ENCODE data around the gene UVRAG. TPM values are rescaled to one million over a fixed set of nuclear protein-coding genes. Genes with fewer than 3 reads are reported as not detected.

Gene UVRAG
- total RNA-seq, 1 experiment from 2014 or later, result 16.4 TPM

DNA sequence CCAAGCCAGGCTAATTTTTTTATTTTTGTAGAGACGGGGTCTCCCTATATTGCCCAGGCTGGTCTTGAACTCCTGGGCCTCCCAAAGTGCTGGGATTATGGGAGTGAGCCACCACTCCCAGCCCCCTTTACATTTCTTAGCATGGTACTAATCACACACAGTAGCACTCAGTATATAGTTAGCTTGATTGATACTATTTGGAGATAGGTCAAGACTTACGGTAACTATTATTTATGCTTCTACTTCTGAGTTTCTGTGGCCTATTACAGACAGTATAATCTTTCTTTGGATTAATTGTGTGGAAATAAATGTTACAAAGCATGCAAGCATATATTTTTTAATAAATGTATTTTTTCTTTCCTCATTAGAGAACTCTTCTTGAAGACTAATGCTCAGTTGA is 192.2 kb downstream of the UVRAG start:
- H3K36me3 ChIP-seq (replicated peaks; ENCODE audit: control insufficient read depth, insufficient read depth, low read length), result no peaks in the 10 kb centered on the region; the same call in 1 of the 2 replicates
- no peak overlapping the region for H3K4me3 ChIP-seq (ENCODE audit: insufficient read depth, low read depth, low read length)
- H3K27me3 ChIP-seq (ENCODE audit: control insufficient read depth, insufficient read depth, low read length), result no peaks in the 10 kb centered on the region
- DNase-seq, result no peak

DNA sequence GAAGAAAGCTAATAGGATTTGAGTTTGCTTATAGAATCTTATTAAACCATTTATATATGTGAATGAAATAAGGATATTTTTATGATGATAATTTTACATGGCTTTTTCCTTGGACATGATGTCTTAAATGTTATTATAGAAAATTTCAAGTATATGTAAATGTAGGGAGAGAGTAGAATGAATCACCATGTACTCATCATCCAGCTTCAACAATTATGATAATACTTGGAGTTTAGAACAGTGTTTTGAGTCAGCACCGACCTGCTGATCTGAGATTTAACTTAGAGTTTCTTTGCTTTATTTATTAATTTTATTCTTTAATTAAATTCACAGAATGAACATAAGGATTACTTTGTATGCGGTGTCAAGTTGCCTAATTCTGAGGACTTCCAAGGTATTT is 193.5 kb downstream of the UVRAG start:
- Histone ChIP-seq H3K36me3 (replicated peaks; ENCODE audit: control insufficient read depth, insufficient read depth, low read length) (no peaks in the 10 kb centered on the region; the same call in 1 of the 2 replicates), H3K27me3 (ENCODE audit: control insufficient read depth, insufficient read depth, low read length) (no peaks in the 10 kb centered on the region), H3K4me3 (ENCODE audit: insufficient read depth, low read depth, low read length) (no peak overlapping the region)
- DNase-seq, result no peak

DNA sequence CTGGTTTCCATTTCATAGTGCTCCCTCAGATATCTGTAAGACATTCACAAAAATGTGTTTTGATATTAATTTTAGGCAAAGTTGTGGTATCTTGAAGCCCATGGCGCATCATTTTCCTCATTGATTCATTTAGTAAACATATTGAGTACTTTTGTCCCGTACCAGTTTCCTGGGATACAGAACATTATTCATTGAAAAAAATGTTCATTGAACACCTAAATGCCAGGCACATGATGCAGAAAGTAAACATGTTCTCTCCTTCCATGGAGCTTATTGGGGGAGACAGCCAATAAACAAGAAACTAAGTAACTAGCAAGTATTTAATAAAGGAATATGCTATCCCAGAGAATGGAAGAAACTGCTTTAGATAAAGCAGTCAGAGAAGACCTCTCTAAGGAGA is 195.0 kb downstream of the UVRAG start:
- Histone ChIP-seq H3K36me3 (replicated peaks; ENCODE audit: control insufficient read depth, insufficient read depth, low read length) (no peaks in the 10 kb centered on the region), H3K4me3 (ENCODE audit: insufficient read depth, low read depth, low read length) (no peak overlapping the region), H3K27me3 (ENCODE audit: control insufficient read depth, insufficient read depth, low read length) (no peaks in the 10 kb centered on the region)
- DNase-seq, result no peak

DNA sequence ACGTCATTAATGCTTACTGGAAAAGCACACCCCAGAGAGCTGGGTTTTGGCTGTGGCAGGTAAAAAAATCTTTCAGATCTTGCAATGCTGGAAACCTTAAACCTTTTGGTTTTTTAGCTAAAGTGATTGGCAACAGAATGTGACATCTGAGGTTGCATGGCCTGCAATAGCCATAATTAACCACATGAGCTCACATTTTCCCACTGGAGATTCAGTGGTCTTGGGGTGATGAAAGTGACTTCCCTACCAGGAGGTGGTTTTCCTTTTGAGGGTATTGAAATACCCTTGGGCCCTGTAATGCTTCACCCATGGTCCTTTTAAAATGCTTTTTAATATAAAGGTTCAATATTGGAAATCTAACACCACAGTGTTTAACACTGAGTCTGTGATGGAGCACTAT is 198.5 kb downstream of the UVRAG start:
- H3K4me3 ChIP-seq (ENCODE audit: insufficient read depth, low read depth, low read length), result no peak overlapping the region
- H3K27me3 ChIP-seq (ENCODE audit: control insufficient read depth, insufficient read depth, low read length), result no peaks in the 10 kb centered on the region
- peaks cover 2% of the 10 kb centered on the region; the same call in 1 of the 2 replicates for H3K36me3 ChIP-seq (replicated peaks; ENCODE audit: control insufficient read depth, insufficient read depth, low read length)
- no peak for DNase-seq

DNA sequence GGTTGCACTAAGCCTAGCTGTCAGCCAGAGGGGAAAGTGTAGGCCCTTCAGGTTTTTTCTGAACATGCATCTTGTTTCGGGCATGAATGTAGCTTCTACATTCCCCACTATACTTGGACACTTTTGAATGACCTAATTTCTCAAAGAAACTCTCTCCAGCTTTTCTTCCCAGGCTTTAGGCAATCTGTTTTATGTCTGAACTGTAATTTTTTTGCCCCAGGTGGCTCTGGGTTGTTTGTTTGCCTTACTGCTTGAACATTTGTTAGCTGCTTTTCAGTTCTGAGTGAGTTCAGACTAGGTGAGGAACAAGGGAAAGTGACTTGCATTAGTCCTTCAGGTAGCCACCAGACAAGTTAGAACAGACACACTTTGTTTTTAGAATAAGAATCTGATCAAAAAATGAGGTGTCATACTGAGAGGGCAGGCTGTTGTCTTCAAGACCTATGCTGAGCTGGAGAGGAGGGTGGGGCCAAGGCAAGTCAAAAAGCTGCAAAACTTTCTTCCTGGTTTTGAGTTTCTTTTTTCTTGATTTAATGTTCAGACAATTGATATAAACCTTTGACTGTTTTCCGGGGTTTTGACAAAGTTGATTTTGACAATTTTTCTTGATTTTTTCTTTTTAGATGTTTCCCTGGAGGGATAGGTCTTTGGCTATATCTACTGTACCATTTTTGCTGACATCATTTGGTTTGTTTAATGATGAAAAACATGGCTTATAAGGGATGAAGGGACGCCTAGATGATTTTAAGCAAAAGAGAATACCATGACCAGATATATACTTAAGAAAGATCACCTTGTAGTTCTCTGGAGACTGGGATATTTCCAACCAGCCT is 208.4 kb downstream of the UVRAG start:
- no peaks in the 10 kb centered on the region for H3K27me3 ChIP-seq (ENCODE audit: control insufficient read depth, insufficient read depth, low read length)
- no peaks in the 10 kb centered on the region for H3K36me3 ChIP-seq (replicated peaks; ENCODE audit: control insufficient read depth, insufficient read depth, low read length)
- no peak for DNase-seq
- H3K4me3 ChIP-seq (ENCODE audit: insufficient read depth, low read depth, low read length), result no peak overlapping the region

DNA sequence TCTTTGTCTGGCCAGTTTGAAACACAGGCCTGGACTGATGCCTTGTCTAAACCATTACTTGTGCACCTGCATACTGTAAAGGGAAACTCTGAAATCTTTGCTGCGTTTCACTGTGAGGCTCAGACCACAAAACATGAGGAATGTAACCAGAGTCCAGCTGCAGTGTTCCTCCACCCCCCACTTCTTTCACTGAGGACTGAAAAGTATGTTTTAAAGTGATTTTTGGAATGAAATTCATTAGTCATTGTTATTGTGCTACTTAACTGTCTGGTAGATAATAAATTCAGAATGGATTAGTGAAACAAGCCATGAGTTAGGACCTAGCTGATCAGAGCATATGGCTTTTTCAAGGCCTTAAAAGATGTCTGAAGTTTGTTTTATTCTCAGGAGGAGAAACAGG is 210.1 kb downstream of the UVRAG start:
- H3K27me3 ChIP-seq (ENCODE audit: control insufficient read depth, insufficient read depth, low read length), result no peaks in the 10 kb centered on the region
- DNase-seq, result no peak
- 0 out of 2 replicates have a peak, but pooled peaks cover 1% of the 10 kb centered on the region for H3K36me3 ChIP-seq (replicated peaks; ENCODE audit: control insufficient read depth, insufficient read depth, low read length)
- no peak overlapping the region for H3K4me3 ChIP-seq (ENCODE audit: insufficient read depth, low read depth, low read length)

DNA sequence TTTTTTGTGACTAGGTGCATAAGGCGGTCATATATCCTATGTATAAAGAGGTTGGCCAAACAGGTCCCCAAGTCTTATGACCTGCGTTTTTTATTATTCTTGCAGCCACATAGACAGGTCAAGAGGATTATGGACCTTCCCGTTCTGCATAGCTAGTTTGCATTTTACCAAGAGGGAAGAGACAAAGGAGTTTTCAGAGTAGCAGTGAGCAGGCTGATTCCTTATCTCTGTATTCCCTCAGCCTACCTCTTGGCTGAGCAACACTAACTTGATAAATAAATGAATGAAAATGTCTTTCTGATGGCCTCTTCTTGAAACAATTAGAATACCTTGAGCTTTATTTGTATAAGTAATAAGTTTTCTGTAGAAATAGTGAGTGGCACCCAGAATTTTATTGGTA is 210.8 kb downstream of the UVRAG start:
- Histone ChIP-seq H3K4me3 (ENCODE audit: insufficient read depth, low read depth, low read length) (no peak overlapping the region), H3K27me3 (ENCODE audit: control insufficient read depth, insufficient read depth, low read length) (no peaks in the 10 kb centered on the region), H3K36me3 (replicated peaks; ENCODE audit: control insufficient read depth, insufficient read depth, low read length) (0 out of 2 replicates have a peak, but pooled peaks cover 1% of the 10 kb centered on the region)
- no peak for DNase-seq

DNA sequence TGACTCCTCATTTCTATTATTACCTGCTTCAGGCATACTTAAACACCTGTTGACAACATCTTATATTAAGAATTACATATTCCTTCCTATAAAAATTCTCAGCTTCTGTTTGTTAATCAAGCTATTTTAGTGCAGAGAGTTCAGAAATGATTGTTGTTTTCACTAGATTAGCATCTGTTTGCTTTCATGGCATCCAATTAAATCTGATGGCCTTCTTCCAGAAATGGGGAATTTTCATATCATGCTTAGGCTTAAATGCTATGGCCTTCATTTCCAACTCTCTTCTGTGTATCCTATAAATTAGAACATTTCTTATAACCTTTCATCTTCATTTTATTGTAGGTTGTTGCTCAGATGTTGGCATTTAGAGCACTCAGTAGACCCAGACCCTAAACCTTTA is 211.3 kb downstream of the UVRAG start:
- DNase-seq, result no peak
- Histone ChIP-seq H3K4me3 (ENCODE audit: insufficient read depth, low read depth, low read length) (no peak overlapping the region), H3K36me3 (replicated peaks; ENCODE audit: control insufficient read depth, insufficient read depth, low read length) (0 out of 2 replicates have a peak, but pooled peaks cover 1% of the 10 kb centered on the region), H3K27me3 (ENCODE audit: control insufficient read depth, insufficient read depth, low read length) (no peaks in the 10 kb centered on the region)

DNA sequence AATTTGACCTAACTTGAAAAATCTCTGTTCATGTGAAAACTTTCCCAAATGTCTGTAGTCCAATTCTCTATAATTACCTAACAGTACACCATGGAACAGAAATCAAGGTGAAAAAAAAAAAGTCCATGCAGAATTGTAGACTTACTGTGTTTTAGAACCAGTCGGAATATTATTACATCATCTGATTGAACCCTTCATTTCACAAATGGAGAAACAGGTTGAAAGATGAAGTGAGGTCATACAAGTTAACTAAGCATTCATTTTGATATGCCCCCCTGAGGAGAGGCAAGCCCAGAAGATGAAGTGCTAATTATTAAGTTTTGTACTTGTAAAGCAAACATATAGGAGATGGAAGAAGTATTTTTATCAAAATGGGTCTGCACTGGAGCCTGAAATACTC is 211.9 kb downstream of the UVRAG start:
- Histone ChIP-seq H3K27me3 (ENCODE audit: control insufficient read depth, insufficient read depth, low read length) (no peaks in the 10 kb centered on the region), H3K4me3 (ENCODE audit: insufficient read depth, low read depth, low read length) (no peak overlapping the region), H3K36me3 (replicated peaks; ENCODE audit: control insufficient read depth, insufficient read depth, low read length) (0 out of 2 replicates have a peak, but pooled peaks cover 1% of the 10 kb centered on the region)
- DNase-seq, result no peak

DNA sequence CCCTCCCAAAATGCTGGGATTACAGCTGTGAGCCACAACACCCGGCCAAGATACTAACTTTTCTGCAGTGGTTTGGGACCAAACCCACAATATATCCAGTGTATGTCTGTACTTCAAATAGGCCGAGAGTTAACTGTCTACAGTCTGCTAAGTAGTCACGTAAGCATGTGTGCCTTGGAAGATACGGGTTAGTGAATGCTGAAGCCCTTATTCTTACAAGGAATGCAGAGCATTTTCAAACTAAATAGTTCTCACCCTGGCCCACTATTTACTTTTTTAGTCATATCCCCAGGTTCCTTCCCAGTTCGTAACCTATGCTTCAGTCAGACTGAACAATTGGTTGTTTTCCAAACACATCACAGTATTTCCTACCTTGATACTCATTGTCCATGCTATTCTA is 215.3 kb downstream of the UVRAG start:
- H3K27me3 ChIP-seq (ENCODE audit: control insufficient read depth, insufficient read depth, low read length), result no peaks in the 10 kb centered on the region
- no peak overlapping the region for H3K4me3 ChIP-seq (ENCODE audit: insufficient read depth, low read depth, low read length)
- H3K36me3 ChIP-seq (replicated peaks; ENCODE audit: control insufficient read depth, insufficient read depth, low read length), result 0 out of 2 replicates have a peak, but pooled peaks cover 1% of the 10 kb centered on the region
- DNase-seq, result no peak

DNA sequence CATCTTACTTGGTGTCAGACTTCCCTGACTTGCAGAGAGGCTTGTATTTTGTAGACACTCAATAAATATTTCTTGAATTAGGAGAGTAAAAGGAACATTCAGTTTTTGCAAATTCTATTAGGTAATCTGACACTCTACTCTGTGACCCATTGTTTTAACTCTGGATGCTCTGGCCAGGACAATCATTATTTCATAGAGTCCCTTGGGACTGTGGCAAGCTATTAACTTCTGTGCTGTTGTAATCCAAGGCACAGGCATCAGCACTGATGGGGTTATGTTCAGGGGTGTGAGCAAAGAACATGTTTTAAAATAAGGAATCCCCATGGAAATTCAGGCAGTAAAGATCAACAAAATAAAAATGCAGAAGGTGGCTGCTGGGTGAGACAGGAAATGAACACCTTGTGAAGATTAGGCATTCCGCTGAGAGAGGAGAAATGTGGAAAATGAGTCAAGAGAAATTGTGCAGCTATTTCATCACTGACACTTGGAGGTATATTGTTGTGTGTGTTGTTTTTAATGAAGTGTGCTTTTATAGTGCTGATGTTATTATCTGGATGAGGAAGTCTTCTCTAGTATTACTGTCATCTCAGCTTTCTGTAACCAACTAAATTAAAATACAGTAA is 216.1 kb downstream of the UVRAG start:
- H3K36me3 ChIP-seq (replicated peaks; ENCODE audit: control insufficient read depth, insufficient read depth, low read length), result 0 out of 2 replicates have a peak, but pooled peaks cover 1% of the 10 kb centered on the region
- no peak overlapping the region for H3K4me3 ChIP-seq (ENCODE audit: insufficient read depth, low read depth, low read length)
- DNase-seq, result no peak
- H3K27me3 ChIP-seq (ENCODE audit: control insufficient read depth, insufficient read depth, low read length), result no peaks in the 10 kb centered on the region

DNA sequence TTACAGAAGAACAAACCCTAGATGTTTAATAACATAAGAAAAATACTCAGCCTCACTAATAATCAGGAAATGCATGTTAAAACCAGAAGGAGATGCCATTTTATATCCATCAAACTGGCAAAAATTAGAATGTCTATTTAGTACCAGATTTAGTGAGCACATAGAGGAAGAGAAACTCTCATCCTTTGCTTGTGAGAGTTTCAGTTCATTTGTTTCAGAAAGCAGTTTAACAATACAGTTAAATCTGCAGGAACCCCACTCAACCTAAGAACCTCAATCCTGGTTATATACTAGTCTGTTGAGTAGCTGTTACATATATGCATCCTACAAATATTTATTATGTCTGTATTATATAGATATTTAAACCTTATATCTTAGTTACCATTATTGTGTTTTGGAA is 218.7 kb downstream of the UVRAG start:
- Histone ChIP-seq H3K36me3 (replicated peaks; ENCODE audit: control insufficient read depth, insufficient read depth, low read length) (peaks cover under 1% of the 10 kb centered on the region; the same call in 1 of the 2 replicates), H3K4me3 (ENCODE audit: insufficient read depth, low read depth, low read length) (no peak overlapping the region), H3K27me3 (ENCODE audit: control insufficient read depth, insufficient read depth, low read length) (no peaks in the 10 kb centered on the region)
- no peak for DNase-seq

DNA sequence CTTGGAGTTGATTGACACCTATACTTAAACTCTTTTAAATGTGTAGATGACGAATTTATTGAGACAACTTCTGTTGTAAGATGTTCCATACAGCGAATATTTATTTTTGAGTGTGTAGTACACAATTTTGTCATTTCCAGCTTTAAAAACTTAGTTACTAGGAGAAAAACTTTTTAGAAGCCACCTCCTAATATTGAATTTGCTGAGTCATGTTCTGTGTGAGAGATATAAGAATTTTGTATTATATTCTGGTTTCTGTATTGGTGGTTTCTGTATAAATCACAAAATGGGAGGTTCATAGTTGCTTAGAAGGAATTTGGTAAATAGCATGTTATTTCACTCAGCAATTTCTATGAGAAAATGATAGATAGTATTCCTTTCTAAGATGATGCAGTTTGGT is 220.0 kb downstream of the UVRAG start:
- Histone ChIP-seq H3K27me3 (ENCODE audit: control insufficient read depth, insufficient read depth, low read length) (no peaks in the 10 kb centered on the region), H3K4me3 (ENCODE audit: insufficient read depth, low read depth, low read length) (no peak overlapping the region), H3K36me3 (replicated peaks; ENCODE audit: control insufficient read depth, insufficient read depth, low read length) (no peaks in the 10 kb centered on the region; the same call in 1 of the 2 replicates)
- no peak for DNase-seq

DNA sequence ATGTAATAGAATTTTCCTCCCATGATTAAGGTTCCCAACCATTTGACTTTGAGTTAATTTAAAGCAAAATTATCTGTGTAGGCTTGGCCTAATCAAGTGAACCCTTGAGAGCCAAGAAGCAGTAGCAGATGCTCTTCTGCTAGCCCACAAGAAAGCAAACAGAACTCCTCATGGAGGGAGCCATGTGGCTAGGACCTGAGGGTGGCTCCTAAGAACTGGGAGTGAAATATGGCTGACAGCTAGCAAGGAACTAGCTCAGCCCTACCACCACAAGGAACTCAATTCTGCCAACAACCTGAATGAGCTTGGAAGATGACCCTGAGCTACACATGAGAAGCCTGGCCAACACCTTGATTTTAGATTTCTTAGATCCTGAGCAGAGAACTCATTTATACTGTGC is 223.6 kb downstream of the UVRAG start:
- no peak for DNase-seq
- H3K4me3 ChIP-seq (ENCODE audit: insufficient read depth, low read depth, low read length), result no peak overlapping the region
- H3K36me3 ChIP-seq (replicated peaks; ENCODE audit: control insufficient read depth, insufficient read depth, low read length), result no peaks in the 10 kb centered on the region; the same call in 1 of the 2 replicates
- no peaks in the 10 kb centered on the region for H3K27me3 ChIP-seq (ENCODE audit: control insufficient read depth, insufficient read depth, low read length)

DNA sequence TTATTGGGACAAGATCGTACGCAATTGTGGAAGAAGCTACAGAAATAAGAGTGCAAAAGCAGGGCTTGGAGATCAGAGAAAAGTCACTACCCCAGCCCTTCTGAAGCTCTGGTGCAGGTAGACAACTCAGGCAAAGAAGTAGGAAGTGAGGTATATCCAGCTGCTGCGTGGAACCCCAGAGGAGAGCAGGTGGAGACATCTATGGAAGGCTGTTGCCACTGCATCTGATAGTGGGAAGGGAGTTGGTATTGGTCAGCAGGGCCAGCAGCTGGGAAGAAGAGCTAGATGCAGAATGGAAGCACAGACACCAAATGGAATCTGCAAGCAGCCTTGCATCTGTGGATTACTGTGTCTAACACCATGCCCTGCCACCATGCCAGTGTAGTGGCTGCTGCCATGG is 226.2 kb downstream of the UVRAG start:
- no peak overlapping the region for H3K4me3 ChIP-seq (ENCODE audit: insufficient read depth, low read depth, low read length)
- no peak for DNase-seq
- no peaks in the 10 kb centered on the region; the same call in 1 of the 2 replicates for H3K36me3 ChIP-seq (replicated peaks; ENCODE audit: control insufficient read depth, insufficient read depth, low read length)
- H3K27me3 ChIP-seq (ENCODE audit: control insufficient read depth, insufficient read depth, low read length), result no peaks in the 10 kb centered on the region

Measured in H7 (cell line).